H9 (cell line): ENCODE results near the gene RLF. TPM values are rescaled to one million over a fixed set of nuclear protein-coding genes. Genes with fewer than 3 reads are reported as not detected.
"Not testable (repeated sequence)": the region's sequence is repeated elsewhere in the genome, so short reads cannot be mapped to it uniquely, and the experiment has no call there.

ENCODE experiments used
- DNase-seq: peaks from one replicate; pipeline ENCODE4 v3.0.0-alpha.2; 2017
- H2AFZ ChIP-seq: one replicate; pipeline ENCODE4 v1.6.1; 2013; ENCODE audit warnings: mild to moderate bottlenecking, low read length, control low read depth, moderate library complexity
- H2AK5ac ChIP-seq: 2 replicates; pipeline ENCODE4 v1.6.1; 2013; ENCODE audit warnings: low read length, control low read depth, mixed read lengths; ENCODE audit not compliant: insufficient read length
- H2BK120ac ChIP-seq: one replicate; pipeline ENCODE4 v1.6.1; 2013; ENCODE audit warnings: low read depth, mild to moderate bottlenecking, low read length, control low read depth, inconsistent platforms; ENCODE audit not compliant: poor library complexity, severe bottlenecking
- H2BK12ac ChIP-seq: 2 replicates; pipeline ENCODE4 v1.6.1; 2013; ENCODE audit warnings: low read length, control low read depth, mixed read lengths, low read depth; ENCODE audit not compliant: insufficient read length
- H2BK15ac ChIP-seq: 2 replicates; pipeline ENCODE4 v1.6.1; 2013; ENCODE audit warnings: low read depth, low read length, control low read depth
- H2BK20ac ChIP-seq: one replicate; pipeline ENCODE4 v1.6.1; 2013; ENCODE audit warnings: low read depth, mild to moderate bottlenecking, low read length, control low read depth, inconsistent platforms; ENCODE audit not compliant: poor library complexity, severe bottlenecking
- H2BK5ac ChIP-seq: 2 replicates; pipeline ENCODE4 v1.6.1; 2013; ENCODE audit warnings: low read length, control low read depth, mixed read lengths; ENCODE audit not compliant: insufficient read length
- H3K14ac ChIP-seq: 2 replicates; pipeline ENCODE4 v1.6.1; 2013; ENCODE audit warnings: low read length, control low read depth; ENCODE audit not compliant: insufficient read depth
- H3K18ac ChIP-seq: 2 replicates; pipeline ENCODE4 v1.6.1; 2013; ENCODE audit warnings: low read depth, mild to moderate bottlenecking, mixed read lengths, low read length, control low read depth; ENCODE audit not compliant: insufficient read length
- H3K23ac ChIP-seq: 2 replicates; pipeline ENCODE4 v1.6.1; 2013; ENCODE audit warnings: low read length, control low read depth, mixed read lengths, low read depth; ENCODE audit not compliant: insufficient read length
- H3K23me2 ChIP-seq: 2 replicates; pipeline ENCODE4 v1.6.1; 2013; ENCODE audit warnings: low read depth, mild to moderate bottlenecking, mixed read lengths, low read length, control low read depth; ENCODE audit not compliant: insufficient read length, poor library complexity, severe bottlenecking
- H3K27ac ChIP-seq: 2 replicates; pipeline ENCODE4 v1.5.1; 2013; ENCODE audit warnings: low read length, control low read depth, mixed read lengths, low read depth; ENCODE audit not compliant: insufficient read length
- H3K27me3 ChIP-seq: 2 replicates; pipeline ENCODE4 v1.6.1; 2013; ENCODE audit warnings: low read length, control low read depth, inconsistent platforms; ENCODE audit not compliant: insufficient read depth
- H3K4ac ChIP-seq: 2 replicates; pipeline ENCODE4 v1.6.1; 2013; ENCODE audit warnings: low read depth, mild to moderate bottlenecking, control low read depth, inconsistent platforms, low read length, moderate library complexity
- H3K4me1 ChIP-seq: 2 replicates; pipeline ENCODE4 v1.6.1; 2013; ENCODE audit warnings: low read length, control low read depth, inconsistent platforms; ENCODE audit not compliant: insufficient read depth
- H3K4me2 ChIP-seq: 2 replicates; pipeline ENCODE4 v1.6.1; 2013; ENCODE audit warnings: low read length, control low read depth, mixed read lengths; ENCODE audit not compliant: insufficient read length, insufficient read depth
- H3K56ac ChIP-seq: 2 replicates; pipeline ENCODE4 v1.6.1; 2013; ENCODE audit warnings: low read depth, mild to moderate bottlenecking, mixed read lengths, low read length, control low read depth; ENCODE audit not compliant: insufficient read length
- H3K79me1 ChIP-seq: 2 replicates; pipeline ENCODE4 v1.6.1; 2013; ENCODE audit warnings: low read depth, mild to moderate bottlenecking, moderate library complexity, low read length, control low read depth, inconsistent platforms; ENCODE audit not compliant: insufficient read depth, poor library complexity, severe bottlenecking
- H3K79me2 ChIP-seq: 2 replicates; pipeline ENCODE4 v1.6.1; 2013; ENCODE audit warnings: low read length, control low read depth, inconsistent platforms; ENCODE audit not compliant: insufficient read depth
- H3K9ac ChIP-seq: 2 replicates; pipeline ENCODE4 v1.6.1; 2013; ENCODE audit warnings: low read length, control low read depth, mixed read lengths; ENCODE audit not compliant: insufficient read length; ENCODE audit errors: extremely low read depth
- H3K9me3 ChIP-seq: one replicate; pipeline ENCODE4 v1.6.1; 2013; ENCODE audit warnings: low read depth, low read length, inconsistent platforms; ENCODE audit not compliant: control insufficient read depth
- H3T11ph ChIP-seq: one replicate; pipeline ENCODE4 v1.6.1; 2013; ENCODE audit warnings: mild to moderate bottlenecking, low read length, control low read depth, inconsistent platforms
- H4K20me1 ChIP-seq: one replicate; pipeline ENCODE4 v1.6.1; 2013; ENCODE audit not compliant: control insufficient read depth, insufficient read length, insufficient read depth
- H4K5ac ChIP-seq: 2 replicates; pipeline ENCODE4 v1.6.1; 2013; ENCODE audit warnings: low read depth, mild to moderate bottlenecking, mixed read lengths, low read length, control low read depth; ENCODE audit not compliant: insufficient read length
- H4K8ac ChIP-seq: replicated peaks from 2 replicates; pipeline ENCODE4 v1.6.1; 2013; ENCODE audit warnings: low read length, control low read depth, mixed read lengths, low read depth; ENCODE audit not compliant: insufficient read length
- H4K91ac ChIP-seq: 2 replicates; pipeline ENCODE4 v1.6.1; 2013; ENCODE audit warnings: low read depth, mild to moderate bottlenecking, moderate library complexity, mixed read lengths, low read length, control low read depth; ENCODE audit not compliant: insufficient read length
- H3K27ac Mint-ChIP-seq, 3 experiments: 2 replicates in 2 of 3; 3 replicates in 1 of 3; pipeline ENCODE4 v1.8.0; 2020 to 2021; ENCODE audit warnings: mixed read lengths in 3 of 3, mild to moderate bottlenecking in 1 of 3, moderate library complexity in 1 of 3
- H3K27me3 Mint-ChIP-seq: 2 replicates; pipeline ENCODE4 v1.8.0; 2021; ENCODE audit warnings: low read depth, mild to moderate bottlenecking, moderate library complexity, mixed read lengths
- H3K36me3 Mint-ChIP-seq, 3 experiments: 2 replicates in 2 of 3; 3 replicates in 1 of 3; pipeline ENCODE4 v1.8.0; 2020 to 2021; ENCODE audit warnings: low read depth in 3 of 3, mixed read lengths in 3 of 3; ENCODE audit not compliant: insufficient read depth in 1 of 3
- H3K4me1 Mint-ChIP-seq, 2 experiments: 2 replicates each; pipeline ENCODE4 v1.8.0; 2020; ENCODE audit warnings: mixed read lengths in 2 of 2
- H3K4me3 Mint-ChIP-seq, 2 experiments: 2 replicates in 1 of 2; 3 replicates in 1 of 2; pipeline ENCODE4 v1.8.0; 2020 to 2021; ENCODE audit warnings: mild to moderate bottlenecking in 2 of 2, mixed read lengths in 2 of 2, moderate library complexity in 1 of 2
- H3K9me3 Mint-ChIP-seq, 2 experiments: 2 replicates in 1 of 2; 3 replicates in 1 of 2; pipeline ENCODE4 v1.8.0; 2020; ENCODE audit warnings: mild to moderate bottlenecking in 2 of 2, mixed read lengths in 2 of 2, moderate library complexity in 1 of 2
- CTCF ChIP-seq: fragments of 200-600 bp; sonication (generic); conservative IDR thresholded peaks from 3 replicates; pipeline ENCODE4 v1.8.0; 2021; ENCODE audit warnings: antibody characterized with exemption, mild to moderate bottlenecking
- WGBS: extraction: QIAGEN DNeasy Blood & Tissue Kit; methylation state at CpG from one replicate; pipeline ENCODE4 v1.1.7; 2013; ENCODE audit warnings: missing lambda C conversion rate, low lambda C conversion rate, mixed read lengths; ENCODE audit not compliant: insufficient read length; ENCODE audit errors: extremely low coverage; 5-methylcytosine and 5-hydroxymethylcytosine counted together
- total RNA-seq: library from RNA; stranded (reverse); gene quantifications from 2 replicates; pipeline ENCODE4 v1.2.1, GENCODE V29; 2021

RLF gene
- total RNA-seq, 1 experiment from 2014 or later: 19.2 TPM

- H4K20me1 ChIP-seq: no peaks in the 10 kb centered on the region
Measured at GRCh38 chr1:40187399-40187798, 26.2 kb downstream of the RLF start.

GRCh38 chr1:40194639-40195038 lies 33.5 kb downstream of the RLF start:
- H3K27me3 Mint-ChIP-seq, H4K8ac ChIP-seq, H3K4me3 Mint-ChIP-seq, H2BK12ac ChIP-seq, H3K4me2 ChIP-seq, H3K18ac ChIP-seq, H3K9me3 Mint-ChIP-seq, H3K79me1 ChIP-seq, H2BK5ac ChIP-seq, H2BK15ac ChIP-seq, H4K5ac ChIP-seq, H3K79me2 ChIP-seq, H3K9ac ChIP-seq, H3K23ac ChIP-seq, DNase-seq, H3K27ac ChIP-seq, H3K27me3 ChIP-seq, H3K23me2 ChIP-seq, H2BK20ac ChIP-seq, H2AK5ac ChIP-seq, H3K56ac ChIP-seq, H3T11ph ChIP-seq, H2AFZ ChIP-seq, H3K4me1 ChIP-seq, H3K14ac ChIP-seq, H3K9me3 ChIP-seq, H2BK120ac ChIP-seq, H3K4ac ChIP-seq, H4K91ac ChIP-seq, H3K27ac Mint-ChIP-seq, H3K4me1 Mint-ChIP-seq, H4K20me1 ChIP-seq: not testable (repeated sequence)
- H3K36me3 Mint-ChIP-seq: peaks cover 6 to 41% (median 37%) of the 10 kb centered on the region in 3 experiments; a peak in 6 of 7 replicates
- WGBS: no CpG with 5 or more reads among the region's 6 CpGs

More at GRCh38 chr1:40187399-40187798, 26.2 kb downstream of the RLF start:
- no peak for TF ChIP-seq CTCF
- Mint-ChIP-seq H3K27ac (no peak overlapping the region; a peak in 1 of 7 replicates), H3K36me3 (peaks cover 6 to 29% (median 23%) of the 10 kb centered on the region in 3 experiments; a peak in 5 of 7 replicates), H3K4me1 (peaks cover 10 to 11% of the 10 kb centered on the region in 2 experiments), H3K9me3 (no peaks in the 10 kb centered on the region), H3K27me3 (no peaks in the 10 kb centered on the region), H3K4me3 (no peak overlapping the region)
- Histone ChIP-seq H3K79me2 (peaks cover 11% of the 10 kb centered on the region; the same call in 1 of the 2 replicates), H3K4me2 (no peak overlapping the region), H4K91ac (no peak overlapping the region), H3K18ac (no peak overlapping the region), H3K4ac (no peak overlapping the region), H3K9me3 (no peaks in the 10 kb centered on the region), H2BK12ac (no peak overlapping the region), H2AK5ac (no peak overlapping the region), H2BK120ac (no peak overlapping the region), H3K56ac (no peak overlapping the region), H3K23ac (no peak overlapping the region), H3T11ph (no peak overlapping the region), H3K4me1 (no peaks in the 10 kb centered on the region; the same call in 1 of the 2 replicates), H2BK15ac (no peak overlapping the region), H3K9ac (no peak overlapping the region), H3K27me3 (no peaks in the 10 kb centered on the region), H2BK20ac (no peak overlapping the region), H3K23me2 (no peaks in the 10 kb centered on the region), H3K14ac (no peak overlapping the region), H3K79me1 (peaks cover 8% of the 10 kb centered on the region), H4K8ac (no peak overlapping the region), H2BK5ac (no peak overlapping the region), H3K27ac (no peak overlapping the region), H2AFZ (no peak overlapping the region), H4K5ac (no peak overlapping the region)
- DNase-seq: no peak
- WGBS: no CpG with 5 or more reads among the region's 1 CpG
